Vagina (tissue), 2 donors: ENCODE measurements around the gene INHBA.

Source experiments
- POLR2A ChIP-seq, 2 donors: fragments of 450-650 bp; IDR thresholded peaks; one replicate each; pipeline ENCODE4 v1.6.1; 2017; ENCODE audit warnings: antibody characterized with exemption in 2 of 2, mild to moderate bottlenecking in 2 of 2, moderate library complexity in 2 of 2
- POLR2AphosphoS5 ChIP-seq, 2 donors: sonication (generic); formaldehyde crosslinking; IDR thresholded peaks; one replicate each; pipeline ENCODE4 v1.9.0; 2017; ENCODE audit warnings: antibody characterized with exemption in 2 of 2, mild to moderate bottlenecking in 2 of 2, low read depth in 1 of 2; ENCODE audit not compliant: insufficient read depth in 1 of 2
- TF ChIP-seq, protein P1 (sequence below), 3 experiments: fragments of 450-650 bp in 2 of 3; fragments of 200-600 bp in 1 of 3; sonication (generic) in 1 of 3; IDR thresholded peaks; one replicate each; pipeline ENCODE4 v1.5.1; 2017 to 2019; ENCODE audit warnings: antibody characterized with exemption in 3 of 3, mild to moderate bottlenecking in 2 of 3, moderate library complexity in 2 of 3

- TF ChIP-seq, protein P1, sequence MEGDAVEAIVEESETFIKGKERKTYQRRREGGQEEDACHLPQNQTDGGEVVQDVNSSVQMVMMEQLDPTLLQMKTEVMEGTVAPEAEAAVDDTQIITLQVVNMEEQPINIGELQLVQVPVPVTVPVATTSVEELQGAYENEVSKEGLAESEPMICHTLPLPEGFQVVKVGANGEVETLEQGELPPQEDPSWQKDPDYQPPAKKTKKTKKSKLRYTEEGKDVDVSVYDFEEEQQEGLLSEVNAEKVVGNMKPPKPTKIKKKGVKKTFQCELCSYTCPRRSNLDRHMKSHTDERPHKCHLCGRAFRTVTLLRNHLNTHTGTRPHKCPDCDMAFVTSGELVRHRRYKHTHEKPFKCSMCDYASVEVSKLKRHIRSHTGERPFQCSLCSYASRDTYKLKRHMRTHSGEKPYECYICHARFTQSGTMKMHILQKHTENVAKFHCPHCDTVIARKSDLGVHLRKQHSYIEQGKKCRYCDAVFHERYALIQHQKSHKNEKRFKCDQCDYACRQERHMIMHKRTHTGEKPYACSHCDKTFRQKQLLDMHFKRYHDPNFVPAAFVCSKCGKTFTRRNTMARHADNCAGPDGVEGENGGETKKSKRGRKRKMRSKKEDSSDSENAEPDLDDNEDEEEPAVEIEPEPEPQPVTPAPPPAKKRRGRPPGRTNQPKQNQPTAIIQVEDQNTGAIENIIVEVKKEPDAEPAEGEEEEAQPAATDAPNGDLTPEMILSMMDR (IDR thresholded peaks at IDR 0.05) = no peak
- TF ChIP-seq POLR2A (IDR thresholded peaks at IDR 0.05) (no peak), POLR2AphosphoS5 (IDR thresholded peaks at IDR 0.05; ENCODE audit: insufficient read depth in 1 of 2, low read depth in 1 of 2) (no peak)
These were observed 12.1 kb upstream of the INHBA start for GRCh38 chr7:41715000-41715399.
